GM21528 (cell line): ENCODE measurements around the gene OPALIN.

Experiments used
- ATAC-seq: cut with Tn5 transposase; IDR thresholded peaks from one replicate; pipeline ENCODE4 v1.9.1; 2021; ENCODE audit warnings: mild to moderate bottlenecking, moderate library complexity; ENCODE audit not compliant: unreplicated experiment, low FRiP score

OPALIN gene

GRCh38 chr10:96341219-96342182, 17.3 kb downstream of the OPALIN start:
- no peak for ATAC-seq

DNA sequence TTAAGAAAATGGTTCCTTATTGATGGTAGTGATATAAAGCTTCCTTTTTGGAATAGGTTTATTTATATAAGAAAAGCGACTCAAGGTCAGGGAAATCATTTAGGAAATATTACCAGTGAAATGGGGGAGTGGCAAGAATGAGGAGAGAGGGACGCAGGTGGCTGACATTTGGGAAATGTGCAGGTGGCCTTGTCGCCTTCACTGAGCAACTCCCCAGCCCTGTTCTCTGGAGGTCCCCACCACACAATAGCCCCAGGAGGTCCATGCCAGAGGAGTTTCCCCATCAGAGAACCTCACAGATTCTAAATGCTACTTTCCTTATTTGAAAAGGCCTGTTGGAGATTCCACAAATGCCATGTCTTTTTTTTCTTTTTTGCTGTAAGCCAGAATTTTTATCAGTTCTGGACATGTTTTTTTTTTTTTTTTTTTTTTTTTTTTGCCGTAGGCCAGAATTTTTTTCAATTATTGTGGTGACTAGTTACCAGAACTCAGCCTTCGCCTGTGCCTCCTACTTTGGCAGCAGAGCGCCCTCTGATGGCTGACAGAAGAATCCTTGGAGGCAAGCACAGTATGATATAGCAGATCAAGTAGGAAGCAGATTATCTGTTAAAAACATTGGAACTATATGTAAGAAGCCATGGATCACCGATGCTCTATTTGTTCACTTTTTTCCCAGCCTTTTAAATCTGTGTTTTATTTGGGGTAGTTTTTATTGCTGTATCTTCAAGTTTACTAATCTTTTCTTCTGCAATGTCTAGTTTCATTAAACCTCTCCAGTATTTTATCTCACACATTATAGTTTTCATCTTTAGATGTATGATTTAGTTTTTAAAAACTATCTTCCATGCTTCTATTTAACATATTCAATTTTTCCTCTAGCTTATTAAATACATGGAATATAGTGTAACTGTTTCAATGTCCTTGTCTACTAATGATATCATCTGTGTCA, 18.6 kb downstream of the OPALIN start:
- ATAC-seq, result no peak

DNA sequence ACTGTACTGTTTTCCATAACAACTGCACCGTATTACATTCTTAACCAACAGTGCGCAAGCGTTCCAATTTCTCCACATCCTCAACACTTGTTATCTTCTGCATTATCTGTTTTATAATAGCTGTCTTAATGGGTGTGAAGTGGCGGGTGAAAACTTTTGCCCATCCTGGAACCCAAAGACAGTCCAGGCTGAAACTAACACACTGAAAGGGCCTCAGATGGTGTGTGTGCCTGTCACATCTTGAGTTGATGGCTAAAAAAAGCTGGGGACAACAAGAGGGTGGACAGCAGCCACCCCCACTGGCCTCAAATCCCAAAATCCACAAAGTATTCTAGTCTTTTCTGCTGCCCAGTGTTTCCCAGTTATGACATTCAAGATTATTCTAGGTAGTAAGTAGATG, 19.4 kb downstream of the OPALIN start:
- no peak for ATAC-seq

- ATAC-seq, result no peak
Observed at GRCh38 chr10:96338279-96338925, 20.4 kb downstream of the OPALIN start.

DNA sequence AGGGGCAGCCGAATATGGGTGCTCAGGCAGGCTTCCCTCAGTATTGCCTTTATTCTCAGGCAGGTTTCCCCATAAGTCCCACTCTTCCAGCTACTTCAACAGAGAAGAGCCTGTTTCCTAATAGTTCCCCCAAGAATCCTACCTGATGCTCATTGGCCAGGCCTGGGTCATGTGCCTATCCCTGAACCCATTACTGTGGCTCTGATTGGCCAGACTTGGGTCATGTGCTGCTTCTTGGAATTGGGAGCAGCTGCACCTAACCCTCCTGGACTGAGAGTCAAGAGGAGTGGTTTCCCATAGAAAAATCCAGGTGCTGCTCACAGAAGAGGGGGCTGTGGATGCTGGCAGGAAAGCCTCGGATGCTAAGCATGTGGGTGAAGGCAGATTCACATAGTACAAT, 21.7 kb downstream of the OPALIN start:
- ATAC-seq, result no peak

- ATAC-seq, result no peak
Observed at GRCh38 chr10:96334616-96335526, 23.9 kb downstream of the OPALIN start.

DNA sequence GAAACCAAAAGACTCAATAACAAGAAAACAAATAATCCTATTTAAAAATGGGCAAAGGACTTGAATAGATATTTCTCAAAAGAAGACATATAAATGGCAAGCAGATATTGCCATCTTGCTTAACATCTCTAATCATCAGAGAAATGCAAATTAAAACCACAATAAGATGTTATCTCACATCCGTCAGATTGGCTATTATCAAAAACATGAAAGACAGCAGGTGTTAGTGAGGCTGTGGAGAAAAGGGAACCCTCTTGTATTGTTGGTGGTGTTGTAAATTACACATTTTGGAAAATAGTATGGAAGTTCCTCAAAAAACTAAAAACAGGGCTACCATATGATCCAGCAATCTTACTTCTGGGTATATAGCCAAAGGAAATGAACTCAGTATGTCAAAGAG, 25.7 kb downstream of the OPALIN start:
- ATAC-seq, result no peak

GRCh38 chr10:96327462-96327861, 31.3 kb downstream of the OPALIN start:
- ATAC-seq, result no peak

DNA sequence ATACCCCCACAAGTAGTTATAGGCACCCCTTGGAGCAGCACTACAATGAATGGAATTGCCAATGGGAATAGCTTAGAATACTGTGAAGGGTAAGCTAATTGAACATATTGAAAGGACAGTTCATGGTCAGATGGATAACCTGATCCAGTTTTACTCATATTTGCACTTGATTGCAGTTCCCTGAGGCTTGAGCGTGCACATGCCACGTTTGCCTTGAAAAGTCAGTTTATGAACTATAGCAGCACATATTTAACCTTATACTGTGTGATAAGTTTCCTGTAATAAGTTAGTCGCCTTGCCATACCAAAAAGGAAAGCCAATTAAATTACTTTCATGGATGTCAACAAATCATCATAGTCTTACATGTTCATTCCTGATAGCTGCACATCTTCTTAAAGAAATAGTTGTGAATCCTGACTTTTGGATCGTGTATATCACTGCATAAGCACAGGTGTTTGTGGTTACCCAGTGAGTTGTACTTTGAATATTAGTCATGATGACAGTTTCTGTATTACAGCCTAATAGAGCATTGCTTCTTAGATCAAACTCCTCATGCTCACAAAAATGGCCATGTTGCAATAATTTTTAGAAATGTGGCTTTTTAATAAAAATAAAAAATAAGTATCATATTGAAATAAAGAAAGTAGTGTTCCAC, 33.0 kb downstream of the OPALIN start:
- peak; percentile 86 for ATAC-seq

DNA sequence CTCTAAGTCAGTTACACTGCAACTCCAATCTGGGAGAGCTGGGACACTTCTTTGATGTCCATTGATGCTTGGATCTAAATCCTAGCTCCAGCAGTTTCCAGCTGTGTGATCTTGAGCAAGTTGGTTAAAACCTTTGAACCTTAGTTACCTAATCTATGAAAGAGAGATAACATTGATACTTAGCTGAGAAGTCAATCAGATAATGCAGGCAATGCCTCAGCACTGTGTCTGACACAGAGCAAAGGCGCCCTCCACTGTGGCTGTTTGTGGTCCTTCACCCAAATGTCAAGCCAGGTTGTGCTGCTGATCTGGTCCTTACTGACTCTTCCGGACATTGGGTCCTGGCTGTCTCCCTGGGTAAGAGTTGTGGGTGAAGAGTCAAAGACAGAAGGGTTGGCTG, 34.4 kb downstream of the OPALIN start:
- no peak for ATAC-seq

- ATAC-seq, result no peak
Observed at GRCh38 chr10:96322275-96322674, 36.5 kb downstream of the OPALIN start.

- no peak for ATAC-seq
Observed at GRCh38 chr10:96321822-96322221, 37.0 kb downstream of the OPALIN start.

DNA sequence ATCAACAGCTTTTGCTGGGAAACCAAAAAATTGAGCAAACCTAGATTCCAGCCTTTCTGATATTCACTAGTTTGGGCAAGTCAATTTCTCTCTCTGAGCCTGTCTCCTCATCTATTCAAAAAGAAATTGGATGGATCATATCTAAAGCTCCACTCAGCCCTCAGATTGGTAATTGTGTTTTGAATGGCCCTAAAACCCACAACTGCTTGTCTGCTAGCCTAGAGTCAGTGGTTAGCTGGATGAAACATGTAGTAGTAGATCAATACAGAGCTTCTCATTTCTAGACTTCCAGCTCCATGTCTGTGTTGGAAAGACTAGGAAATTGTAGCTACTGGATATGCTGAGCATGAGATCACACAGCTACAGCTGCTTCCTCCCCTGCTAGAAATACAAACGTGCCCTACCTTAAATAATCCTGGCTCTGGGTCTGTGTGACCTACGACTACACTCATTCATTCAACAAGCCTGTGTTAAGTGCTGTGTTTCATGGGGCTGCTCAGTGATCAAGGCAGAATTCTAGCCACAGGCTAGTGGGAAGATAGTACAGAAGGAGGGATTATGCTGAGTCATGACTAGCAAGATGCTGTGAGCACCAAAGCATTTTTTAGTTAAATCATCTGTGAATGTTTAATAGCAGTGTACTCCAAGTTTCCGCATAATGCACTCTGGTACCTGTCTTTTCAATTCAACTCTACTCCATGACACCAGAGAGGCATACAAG, 38.9 kb downstream of the OPALIN start:
- ATAC-seq, result no peak

DNA sequence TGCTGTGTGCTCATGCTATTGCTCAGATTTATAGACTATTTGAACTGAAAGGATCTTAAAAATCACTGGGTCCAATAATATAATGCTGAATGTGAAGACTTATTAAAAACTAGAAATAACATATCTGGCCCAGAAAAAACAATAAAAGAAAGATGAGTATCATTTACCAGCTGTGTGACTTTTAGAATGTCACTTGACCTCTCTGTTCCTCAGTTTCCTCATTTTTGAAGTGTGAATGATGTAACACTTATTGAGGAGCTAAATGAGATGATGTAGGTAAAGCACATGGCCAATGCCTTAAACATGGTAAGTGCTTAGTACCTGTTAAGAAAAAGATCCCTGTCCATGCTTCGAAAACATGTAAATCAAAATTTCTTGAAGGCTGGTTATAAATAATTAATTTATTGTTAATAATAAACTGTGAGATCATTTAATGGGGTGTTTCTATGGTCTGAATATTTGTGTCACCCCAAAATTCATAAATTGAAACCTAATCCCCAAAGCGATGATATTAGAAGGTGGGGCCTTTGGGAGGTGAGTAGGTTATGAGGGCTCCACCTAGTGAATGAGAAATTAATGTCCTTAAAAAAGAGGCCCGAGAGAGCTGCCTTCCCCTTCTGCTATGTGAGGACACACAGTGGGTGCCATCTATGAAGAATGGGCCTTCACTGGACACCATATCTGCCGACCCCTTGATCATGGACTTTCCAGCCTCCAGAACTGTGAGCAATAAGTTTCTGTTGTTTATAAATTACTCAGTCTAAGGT, 41.6 kb downstream of the OPALIN start:
- no peak for ATAC-seq

GRCh38 chr10:96313344-96313743, 45.5 kb downstream of the OPALIN start:
- no peak for ATAC-seq

DNA sequence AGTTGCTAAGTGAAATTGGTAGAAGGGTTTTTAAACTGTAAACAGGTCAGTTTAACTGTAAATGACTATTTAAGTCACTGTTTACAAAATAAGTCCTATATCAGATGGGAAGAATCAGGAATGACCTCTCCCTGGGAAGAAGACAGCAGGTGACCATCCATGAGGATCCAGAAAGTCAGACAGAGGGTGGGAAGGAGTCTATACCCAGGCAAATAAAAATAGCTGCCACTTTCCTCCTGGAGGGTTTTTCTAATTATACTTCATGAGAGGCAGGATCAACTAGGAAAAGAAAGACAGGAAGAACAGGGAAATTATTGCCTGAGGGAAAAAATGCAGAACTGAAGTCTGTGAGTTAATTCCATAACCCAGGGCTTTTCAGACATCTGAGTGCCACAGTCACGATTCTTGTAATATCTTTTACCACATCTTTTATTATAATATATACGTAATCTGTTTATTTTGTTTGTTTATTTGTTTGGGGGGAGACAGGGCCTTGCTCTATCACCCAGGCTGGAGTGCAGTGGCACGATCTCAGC, 47.6 kb downstream of the OPALIN start:
- no peak for ATAC-seq

GRCh38 chr10:96310321-96310669, 48.5 kb downstream of the OPALIN start:
- ATAC-seq, result no peak
